WI38 (cell line): ENCODE results near the gene IGSF23.

ENCODE experiments used
- H3K4me3 ChIP-seq: 2 replicates; pipeline ENCODE4 v1.5.1; 2011; ENCODE audit warnings: low read depth, mild to moderate bottlenecking, control low read depth, low read length
- CTCF ChIP-seq: IDR thresholded peaks from 2 replicates; pipeline ENCODE4 v1.5.1; 2012; ENCODE audit warnings: low read depth, mild to moderate bottlenecking, control low read depth, low read length

Gene IGSF23

DNA sequence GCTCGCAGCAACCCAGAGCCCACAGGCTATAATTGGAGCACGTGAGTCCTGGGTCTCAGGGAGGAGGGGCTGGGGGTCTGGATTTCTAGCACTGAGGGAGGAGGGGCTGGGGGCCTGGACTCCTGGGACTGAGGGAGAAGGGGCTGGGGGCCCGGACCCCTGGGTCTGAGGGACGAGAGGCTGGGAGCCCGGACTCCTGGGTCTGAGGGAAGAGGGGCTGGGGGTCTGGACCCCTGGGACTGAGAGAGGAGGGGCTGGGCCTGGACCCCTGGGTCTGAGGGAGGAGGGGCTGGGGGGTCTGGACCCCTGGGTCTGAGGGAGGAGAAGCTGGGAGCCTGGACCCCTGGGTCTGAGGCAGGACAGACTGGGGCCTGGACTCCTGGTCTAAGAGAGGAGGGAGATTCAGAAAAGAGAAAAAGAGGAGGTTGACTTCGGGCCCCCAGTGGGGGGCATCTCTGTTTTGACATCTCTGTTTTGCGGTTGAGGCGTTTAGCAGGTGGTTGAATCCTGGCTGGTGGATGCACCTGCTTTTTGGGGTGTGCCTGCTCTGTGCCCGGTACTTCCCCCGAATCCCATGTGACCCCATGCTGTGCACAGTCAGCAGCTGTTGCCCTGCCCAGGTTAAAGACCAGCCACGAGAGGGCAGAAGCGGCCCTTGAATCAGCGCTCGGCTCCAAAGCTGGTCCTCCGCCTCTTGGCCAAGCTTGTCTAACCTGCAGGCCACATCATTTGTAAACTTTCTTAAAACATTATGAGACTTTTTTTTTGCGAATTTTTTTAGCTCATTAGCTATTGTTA lies 40.8 kb downstream of the IGSF23 start:
- no peak for TF ChIP-seq CTCF
- no peak overlapping the region for H3K4me3 ChIP-seq

- TF ChIP-seq CTCF: peak; percentile 79
- no peak overlapping the region for H3K4me3 ChIP-seq
Measured at GRCh38 chr19:44657211-44657921, 44.0 kb downstream of the IGSF23 start.

DNA sequence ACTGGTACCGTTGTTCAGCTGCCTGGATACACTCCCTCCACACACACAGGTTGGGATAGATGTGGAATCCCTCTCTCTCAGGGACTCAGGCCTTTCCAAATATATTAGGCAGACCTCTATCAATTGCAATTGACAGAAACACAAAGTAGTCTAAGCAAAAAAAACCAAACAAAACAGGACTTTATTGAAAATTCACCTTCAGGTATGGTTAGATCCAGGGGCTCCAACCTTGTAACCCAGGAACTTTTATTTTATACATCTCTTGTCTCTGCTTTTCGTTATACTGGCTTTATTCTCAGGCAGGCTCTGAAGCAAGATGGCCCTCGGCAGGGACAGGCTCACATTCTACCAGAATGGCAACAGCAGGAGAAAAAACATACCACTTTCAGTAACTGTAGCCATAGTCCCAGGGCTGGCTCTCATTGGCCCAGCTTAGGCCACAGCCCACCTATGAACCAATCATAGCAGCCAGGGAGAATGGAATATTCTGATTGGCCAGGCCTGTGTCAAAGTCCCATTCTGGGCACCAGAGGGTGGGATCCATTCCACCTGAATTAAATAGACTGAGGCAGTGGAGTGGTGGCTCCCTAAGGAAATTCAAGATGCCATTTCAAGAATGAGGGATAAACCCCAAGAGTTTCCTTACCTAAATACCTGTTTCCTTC lies 44.8 kb downstream of the IGSF23 start:
- no peak for TF ChIP-seq CTCF
- no peak overlapping the region for H3K4me3 ChIP-seq

DNA sequence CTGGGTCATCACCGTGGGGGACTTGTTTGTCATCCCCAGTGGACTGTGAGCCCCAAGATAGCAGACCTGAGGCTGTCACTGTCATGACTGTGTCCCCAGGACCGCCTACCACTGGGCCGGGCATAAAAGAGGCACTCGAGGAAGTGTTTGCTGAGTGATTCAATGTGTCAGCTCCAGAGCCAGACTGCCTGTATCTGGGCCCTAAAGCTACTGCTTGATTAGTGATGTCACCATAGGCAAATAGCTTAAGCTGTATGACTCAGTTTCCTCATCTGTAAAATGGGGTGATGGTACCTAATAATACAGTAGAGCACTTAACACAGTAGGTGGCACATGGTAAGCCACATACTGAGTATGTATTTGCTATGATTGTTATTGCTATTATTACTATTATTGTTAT lies 46.7 kb downstream of the IGSF23 start:
- no peak overlapping the region for H3K4me3 ChIP-seq
- TF ChIP-seq CTCF: no peak

DNA sequence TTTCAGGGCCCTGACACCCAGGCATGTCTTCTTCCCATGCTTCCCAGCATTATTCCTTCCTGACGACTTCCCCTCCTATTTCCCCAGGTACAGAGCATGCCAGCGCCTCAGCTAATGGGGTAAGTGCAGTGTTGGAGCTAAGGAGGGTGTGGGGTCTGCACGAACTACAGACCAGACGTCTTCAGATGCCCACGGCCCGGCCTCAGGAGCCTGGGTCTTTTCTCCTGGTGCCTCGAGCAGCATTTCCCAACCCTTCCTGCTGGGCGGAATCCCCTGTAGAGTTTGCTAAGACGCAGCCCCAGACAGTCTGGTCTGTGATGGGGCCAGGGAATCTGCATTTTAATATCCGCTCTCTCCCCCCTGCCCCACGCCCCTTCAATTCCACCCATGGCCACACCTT lies 47.8 kb downstream of the IGSF23 start:
- TF ChIP-seq CTCF: no peak
- H3K4me3 ChIP-seq: no peak overlapping the region

DNA sequence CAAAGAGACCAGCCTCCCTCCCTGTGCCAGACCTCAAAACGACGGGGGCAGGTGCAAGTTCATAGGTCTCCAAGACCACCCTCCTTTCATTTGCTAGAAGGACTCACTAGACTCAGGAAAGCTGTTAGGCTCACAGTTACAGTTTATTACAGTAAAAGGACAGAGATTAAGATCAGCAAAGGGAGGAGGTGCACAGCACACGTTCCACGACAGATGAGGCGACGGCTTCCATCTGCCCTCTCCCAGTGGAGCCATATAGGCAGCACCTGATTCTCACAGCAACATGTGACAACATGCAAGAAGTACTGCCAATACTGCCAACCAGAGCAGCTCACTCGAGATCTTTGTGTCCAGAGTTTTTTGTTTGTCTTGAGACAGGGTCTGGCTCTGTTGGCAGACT lies 48.5 kb downstream of the IGSF23 start:
- no peak overlapping the region for H3K4me3 ChIP-seq

More for the DNA sequence above, 48.5 kb downstream of the IGSF23 start:
- TF ChIP-seq CTCF: no peak
